ENCODE results near the gene ACIN1. TPM values are rescaled to one million over a fixed set of nuclear protein-coding genes. Genes with fewer than 3 reads are reported as not detected.

ACIN1 gene
- total RNA-seq, 1 donor from 2014 or later, result 137 TPM

DNA sequence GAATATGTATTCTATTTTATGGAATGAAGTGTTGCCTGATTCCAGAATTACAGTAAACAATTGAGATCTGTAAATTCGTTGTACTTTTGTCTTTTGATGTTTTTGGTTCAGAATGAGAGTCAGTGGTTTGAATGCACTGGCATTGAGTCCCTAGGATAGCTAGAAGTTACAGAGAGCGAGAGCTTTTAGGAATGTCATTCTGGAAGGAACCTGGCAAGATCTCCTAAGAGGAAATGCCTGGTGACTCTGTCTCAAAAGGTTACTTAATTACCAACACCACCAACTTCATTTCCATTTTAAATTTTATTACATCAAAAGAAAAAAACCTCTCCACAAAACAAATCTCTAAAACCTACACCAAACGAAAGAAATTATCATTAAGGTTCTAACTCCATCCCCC, 30.1 kb upstream of the ACIN1 start:
- DNase-seq (ENCODE audit: low spot score), result no peak

DNA sequence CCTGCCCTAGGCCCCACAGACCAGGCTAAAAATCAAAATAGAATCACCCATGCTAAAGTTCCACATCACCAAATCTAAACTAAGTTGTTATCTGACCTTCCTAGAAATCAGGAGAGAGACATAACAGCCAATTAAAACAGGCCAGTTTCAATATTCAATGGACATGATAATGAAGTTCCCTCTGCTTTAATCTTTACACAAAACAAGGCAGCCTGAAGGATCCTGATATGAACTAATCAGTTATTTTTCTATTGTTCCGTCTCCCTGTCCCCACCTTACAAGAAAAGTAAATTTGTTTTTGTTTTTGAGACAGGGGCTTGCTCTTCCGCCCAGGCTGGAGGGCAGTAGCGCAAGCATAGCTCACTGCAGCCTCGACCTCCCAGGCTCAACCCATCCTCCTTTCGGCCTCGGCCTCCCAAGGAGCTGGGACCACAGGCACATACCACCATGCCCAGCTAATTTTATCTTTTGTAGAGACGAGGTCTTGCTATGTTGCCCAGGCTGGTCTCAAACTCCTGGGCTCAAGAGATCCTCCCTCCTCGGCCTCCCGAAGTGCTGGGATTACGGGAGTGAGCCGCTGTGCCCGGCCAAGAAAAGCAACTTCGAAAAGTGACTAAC, 29.5 kb upstream of the ACIN1 start:
- no peak for DNase-seq (ENCODE audit: low spot score)

DNA sequence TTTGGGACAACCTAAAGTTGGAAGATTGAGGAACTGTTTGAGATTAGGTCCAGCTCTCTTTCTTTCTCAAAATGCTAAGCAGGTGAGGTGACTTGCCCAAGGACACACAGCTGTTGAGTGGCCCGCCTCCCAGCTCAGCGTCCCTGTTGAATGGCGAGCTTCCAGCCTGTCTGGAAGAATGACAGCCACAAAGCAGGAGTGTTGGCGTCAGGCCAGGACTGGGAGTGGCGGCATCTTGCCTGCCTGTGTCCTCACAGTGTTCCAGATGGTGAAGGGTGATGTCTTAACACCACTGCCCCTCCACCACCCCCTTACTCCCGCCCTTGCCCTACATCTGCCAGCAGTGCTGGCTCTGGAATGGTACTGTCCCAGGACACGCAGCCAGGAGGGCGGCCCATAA, 28.5 kb upstream of the ACIN1 start:
- DNase-seq (ENCODE audit: low spot score), result no peak

DNA sequence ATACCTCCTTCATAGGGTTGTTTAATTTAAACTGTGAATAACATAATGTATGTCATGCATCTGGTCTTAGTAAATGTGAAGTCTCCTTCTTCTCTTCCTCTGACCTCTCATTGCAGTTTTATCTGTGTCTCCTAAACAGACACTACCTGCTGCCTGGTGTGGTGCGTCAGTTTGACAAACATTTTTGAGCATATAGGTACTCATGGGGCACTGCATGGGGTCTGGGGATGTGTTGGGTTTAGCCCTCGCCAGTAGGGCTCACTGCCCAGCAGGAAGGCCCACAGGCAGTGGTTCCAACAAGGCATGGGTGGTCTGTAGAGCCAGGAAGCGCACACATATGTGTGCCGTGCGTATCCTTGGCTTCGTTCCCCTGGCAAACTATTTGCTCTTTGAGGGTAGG, 27.1 kb upstream of the ACIN1 start:
- no peak for DNase-seq (ENCODE audit: low spot score)

DNA sequence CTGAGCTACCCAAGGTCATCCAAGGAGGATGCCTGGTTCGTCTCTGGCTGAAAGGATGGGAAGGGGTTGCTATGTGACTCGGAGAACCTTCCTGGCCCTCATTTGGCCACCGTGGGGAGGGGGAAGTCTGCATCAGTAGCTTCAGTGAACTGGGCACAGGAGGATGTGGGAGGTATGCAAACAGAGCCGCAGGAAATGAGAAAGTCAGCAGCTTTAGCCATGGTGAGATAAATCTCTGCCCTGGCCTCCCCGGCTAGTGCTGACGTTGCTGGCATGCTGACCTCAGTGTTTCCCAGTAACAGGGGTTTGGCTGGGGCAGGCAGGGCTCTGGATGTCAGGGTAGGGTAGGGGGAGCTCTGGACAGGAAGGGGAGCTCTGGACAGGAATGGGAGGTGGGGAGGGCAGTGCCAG, 26.4 kb upstream of the ACIN1 start:
- peak; percentile 59 for DNase-seq (ENCODE audit: low spot score)

DNA sequence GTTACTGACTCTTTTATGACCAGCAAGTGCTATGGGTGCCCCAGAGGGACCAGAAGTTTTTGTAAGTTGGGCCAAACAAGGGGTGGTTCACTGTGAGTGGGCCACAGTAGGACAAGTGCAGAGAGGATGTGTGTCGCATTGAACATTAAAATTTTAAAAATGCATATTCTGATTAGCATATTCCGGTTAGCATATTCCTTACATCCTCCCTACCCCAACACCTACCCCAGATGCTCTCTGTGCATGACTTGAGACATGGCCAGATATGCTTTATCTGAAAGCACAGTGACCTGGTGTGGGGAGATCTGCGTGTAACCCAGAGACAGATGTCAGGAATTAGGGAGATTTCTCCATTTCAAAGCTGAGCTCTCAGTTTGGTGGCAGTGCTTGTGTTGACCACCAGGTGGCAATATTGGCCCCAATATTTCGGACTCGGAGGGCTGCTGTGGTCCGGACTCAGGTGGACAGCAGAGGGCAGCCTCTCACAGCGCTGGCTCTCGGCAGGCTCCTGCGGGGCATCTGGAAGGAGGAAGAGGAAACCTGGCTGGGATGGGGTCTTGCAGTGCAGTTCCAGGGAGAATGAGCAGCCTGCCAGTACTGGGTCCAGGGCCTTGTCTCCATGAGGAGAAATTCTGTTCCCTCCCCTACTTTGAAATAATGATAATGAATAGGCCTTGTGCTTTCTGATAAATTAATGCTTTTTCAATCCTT, 25.8 kb upstream of the ACIN1 start:
- peak; percentile 94 for DNase-seq (ENCODE audit: low spot score)

DNA sequence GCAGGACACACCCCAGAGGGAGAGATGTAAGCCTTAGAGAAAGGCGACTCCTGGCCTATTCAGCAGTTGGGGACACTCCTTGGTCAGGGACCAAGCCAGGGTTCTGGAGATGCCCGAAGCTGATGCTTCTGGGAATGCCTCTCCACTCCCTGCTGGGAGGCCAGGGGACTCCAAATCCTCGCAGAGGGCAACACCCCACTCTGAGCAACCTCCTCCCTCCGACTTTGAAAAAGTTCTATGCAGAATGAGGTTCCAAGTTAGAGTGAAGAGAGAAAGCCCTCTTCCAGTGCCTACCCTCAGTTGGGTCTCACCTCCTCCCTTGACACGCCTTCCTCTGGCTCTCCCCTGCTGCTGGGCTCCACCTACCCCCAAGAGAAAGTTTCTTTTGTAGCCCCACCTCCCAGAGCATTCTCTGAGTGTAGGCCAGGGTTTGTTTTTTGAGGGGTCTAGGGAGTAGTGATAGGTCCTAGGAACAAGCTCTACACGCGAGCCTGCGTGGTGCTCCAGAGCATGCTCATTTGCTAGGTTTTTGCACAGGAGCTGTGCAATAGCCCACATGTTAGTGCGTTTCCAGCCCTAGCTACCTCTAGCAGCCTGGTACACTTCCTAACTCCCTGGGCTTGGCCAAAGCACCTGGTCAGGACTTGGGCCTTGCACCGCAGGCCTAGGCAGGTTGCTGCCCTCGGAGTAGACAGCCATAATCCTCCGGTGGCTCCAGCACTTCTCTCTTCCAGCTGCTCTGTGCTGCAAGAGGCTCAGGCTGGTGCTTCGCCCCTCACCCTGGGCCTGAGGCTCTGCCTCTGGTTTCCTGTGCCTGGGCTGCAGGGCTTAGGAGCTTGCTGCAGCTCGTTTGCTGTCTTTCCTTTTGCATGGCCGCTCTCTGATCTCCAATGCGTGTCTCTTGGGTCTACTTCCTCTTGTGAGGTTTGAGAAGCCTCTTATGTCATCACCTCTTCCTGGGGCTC, 24.7 kb upstream of the ACIN1 start:
- peak; percentile 84 for DNase-seq (ENCODE audit: low spot score)

DNA sequence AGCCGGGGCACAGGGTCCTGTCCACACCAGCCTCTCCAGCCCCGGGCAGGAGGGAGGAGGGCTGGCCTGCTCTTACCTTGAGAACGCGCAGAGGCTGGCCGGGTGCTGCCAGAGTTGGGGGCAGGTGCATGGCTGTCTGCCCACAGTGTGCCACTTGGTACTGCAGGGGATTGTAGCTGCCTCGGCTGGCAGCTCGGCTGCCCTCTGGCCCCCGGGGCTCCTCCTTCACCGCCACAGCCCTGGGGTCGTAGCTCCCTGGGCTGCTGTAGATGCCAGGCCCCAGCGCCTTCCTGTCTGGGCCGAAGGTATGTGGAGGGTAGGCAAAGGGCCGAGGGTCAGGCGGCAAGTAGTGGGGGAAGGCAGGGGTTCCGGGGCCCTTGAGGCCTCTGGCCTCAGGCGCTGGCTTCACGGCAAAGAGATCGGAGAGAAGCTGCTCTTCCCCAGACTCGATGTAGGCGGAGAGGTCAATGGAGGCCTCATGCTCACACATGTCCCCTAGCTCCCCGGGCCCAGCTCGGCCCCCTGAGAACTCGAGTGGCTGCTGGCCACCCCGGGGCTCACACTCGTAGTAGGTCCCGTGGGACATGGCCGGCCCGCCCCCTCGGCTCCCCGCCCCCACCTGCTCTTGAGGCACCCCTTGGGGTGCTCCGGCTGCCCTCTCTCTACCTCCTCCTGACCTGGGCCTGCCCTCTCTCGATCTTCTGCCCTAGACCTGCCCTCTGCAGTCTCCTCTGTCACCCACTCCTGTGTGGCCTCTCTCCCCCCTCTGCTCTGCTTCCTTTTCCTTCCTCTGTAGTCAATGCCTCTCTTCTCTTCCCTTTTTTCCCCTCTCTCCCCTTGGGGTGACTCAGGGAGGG, 23.8 kb upstream of the ACIN1 start, which contains the start of gene CEBPE:
TSS of gene CEBPE (minus strand) at position 750 of the 857 bp plus-strand sequence. CDS start at position 586, 164 bp downstream.
- DNase-seq (ENCODE audit: low spot score), result no peak

DNA sequence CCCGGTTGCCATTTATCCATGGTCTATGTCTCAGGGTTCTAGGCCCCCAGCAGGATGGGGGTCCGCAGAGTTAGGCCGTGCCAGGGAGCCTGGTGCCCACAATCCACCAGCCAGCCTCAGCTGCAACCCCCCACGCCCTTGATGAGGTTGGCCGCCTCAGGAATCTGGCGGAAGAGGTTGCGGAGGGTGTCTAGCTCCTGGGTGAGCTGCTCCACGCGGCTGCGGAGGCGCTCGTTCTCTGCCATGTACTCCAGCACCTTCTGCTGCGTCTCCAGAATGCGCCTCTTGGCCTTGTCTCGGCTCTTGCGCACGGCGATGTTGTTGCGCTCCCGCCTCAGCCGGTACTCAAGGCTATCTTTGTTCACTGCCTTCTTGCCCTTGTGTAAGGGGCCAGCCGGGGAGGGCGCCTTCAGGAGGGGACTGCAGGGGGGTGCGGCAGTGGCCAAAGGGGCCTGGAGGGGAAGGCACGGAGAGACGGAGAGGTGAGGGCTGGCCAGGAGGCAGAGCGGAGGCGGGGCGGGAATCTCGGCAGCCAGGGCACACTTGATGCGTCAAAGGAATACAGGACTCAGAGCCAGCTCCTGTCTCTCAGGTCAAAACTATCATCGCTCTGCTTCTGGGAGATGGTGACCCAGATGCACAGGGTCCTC, 22.6 kb upstream of the ACIN1 start:
- DNase-seq (ENCODE audit: low spot score), result peak; percentile 79

DNA sequence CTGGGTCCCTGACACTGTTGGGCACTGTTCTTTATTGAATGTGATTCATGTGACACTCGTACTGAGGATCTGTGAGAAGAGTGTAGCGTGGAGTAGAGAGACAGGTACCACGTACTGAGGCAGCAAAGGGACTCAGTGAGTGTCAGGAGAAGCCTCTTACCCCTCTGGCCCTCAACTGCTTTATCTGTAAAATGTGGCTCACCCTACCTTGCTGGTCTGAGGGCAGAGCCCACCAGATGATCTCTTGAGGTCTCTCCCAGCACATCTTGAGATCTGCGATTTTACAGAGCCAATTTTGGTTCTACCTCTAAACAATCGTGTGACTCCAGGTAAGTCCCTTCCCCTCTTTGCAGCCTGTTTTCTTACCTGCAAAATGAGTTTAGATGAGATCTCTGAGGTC, 21.0 kb upstream of the ACIN1 start:
- DNase-seq (ENCODE audit: low spot score), result peak; percentile 30

DNA sequence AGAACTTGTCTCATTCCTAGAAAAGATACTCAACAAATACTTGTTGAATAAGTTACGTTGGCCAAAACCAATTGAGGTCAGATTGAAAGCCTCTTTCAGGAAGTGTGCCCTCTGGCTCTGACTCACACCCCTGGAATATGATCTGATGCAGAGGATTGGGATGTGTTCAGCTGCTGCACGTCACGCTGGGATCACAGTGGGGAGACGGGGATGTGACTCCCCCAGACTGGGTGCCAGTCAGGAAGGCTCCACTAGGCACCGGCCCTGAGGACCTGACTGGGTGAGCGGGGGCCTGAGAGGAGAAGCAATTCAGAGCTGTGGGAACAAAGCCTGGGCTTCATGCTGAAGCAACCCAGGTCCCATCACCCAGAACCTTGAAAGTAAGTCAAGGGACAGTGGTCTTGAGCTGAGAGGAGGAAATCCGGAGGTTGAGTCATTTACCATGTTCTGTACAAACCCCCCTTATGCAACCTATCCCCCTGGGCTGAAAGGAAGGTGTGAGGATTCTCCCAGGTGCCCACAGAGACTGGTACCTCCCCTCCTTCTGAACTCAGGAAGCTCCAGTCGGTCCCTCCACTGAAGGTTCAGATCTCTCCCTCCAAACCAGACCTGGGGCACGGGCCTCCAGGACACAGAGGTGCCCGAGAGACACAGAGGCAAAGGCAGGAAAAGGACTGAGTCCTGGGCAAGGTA, 20.2 kb upstream of the ACIN1 start:
- DNase-seq (ENCODE audit: low spot score), result peak; percentile 82

DNA sequence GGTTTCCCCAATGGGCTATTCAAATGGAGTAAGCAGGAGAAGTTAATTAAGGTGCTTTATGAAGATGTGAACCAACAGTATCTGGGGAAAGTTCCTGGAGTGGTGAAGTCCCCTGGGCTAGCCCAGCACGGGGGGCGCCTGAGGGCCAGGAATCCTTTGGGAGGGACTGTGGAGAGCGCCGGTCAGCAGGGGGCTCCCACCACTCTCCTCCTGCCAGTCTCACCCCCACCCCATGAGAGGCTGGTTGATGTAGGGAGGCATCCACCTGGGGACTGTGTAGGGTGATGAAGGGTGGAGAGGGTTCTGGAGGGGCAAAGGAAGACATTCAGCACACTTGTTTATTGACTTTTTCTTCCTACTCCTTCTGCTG, 19.7 kb upstream of the ACIN1 start:
- peak; percentile 68 for DNase-seq (ENCODE audit: low spot score)

DNA sequence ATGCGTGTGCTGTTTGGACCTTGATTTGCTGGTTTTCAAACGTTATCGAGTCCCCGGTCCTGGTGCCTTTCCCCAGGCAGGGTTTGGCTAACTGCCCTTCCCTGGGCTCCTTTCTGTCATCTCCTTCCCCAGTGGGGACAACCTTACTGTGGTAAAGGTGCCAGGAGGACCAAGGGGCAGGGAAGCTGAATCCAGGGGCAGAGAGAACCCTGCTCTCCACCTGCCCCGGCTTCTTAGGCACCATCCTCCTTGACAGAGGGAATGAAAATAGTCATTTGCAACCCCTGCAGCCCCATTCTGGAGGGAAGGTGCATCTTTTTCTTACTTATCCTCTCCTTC, 19.2 kb upstream of the ACIN1 start:
- peak; percentile 68 for DNase-seq (ENCODE audit: low spot score)

DNA sequence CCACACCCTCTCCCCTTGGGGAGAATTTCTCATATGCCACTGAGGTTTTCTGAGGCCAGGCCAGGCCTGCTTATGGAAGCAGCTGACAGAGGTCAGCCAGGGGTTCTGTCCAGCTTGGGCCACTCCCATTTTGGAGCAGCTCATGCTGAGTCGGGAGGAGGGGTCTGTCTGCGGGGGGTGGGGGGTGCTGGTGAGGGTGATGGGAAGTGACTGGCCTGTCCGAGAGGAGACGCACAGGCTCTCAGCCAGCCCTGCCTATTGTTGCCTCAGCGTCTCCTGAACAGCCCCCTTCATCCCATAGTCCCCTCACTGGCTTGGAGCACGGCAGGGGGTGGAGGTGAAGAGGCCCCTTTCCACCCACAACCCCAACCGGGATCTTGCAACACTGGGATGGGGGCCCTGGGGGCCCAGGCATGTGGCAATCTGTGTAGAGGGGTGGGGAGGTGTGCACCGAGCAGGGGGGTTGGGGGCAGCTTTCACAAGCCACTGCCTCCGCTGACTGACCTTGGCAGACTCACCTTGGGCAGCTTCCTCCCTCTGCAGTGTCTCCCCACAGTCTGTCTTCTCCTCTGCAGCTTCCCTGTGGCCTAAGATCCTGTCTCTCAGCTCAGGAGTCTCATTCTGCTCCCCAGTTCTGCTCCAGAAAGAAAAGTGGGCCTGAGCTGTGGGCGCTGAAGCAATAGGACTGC, 18.6 kb upstream of the ACIN1 start:
- DNase-seq (ENCODE audit: low spot score), result peak; percentile 78

DNA sequence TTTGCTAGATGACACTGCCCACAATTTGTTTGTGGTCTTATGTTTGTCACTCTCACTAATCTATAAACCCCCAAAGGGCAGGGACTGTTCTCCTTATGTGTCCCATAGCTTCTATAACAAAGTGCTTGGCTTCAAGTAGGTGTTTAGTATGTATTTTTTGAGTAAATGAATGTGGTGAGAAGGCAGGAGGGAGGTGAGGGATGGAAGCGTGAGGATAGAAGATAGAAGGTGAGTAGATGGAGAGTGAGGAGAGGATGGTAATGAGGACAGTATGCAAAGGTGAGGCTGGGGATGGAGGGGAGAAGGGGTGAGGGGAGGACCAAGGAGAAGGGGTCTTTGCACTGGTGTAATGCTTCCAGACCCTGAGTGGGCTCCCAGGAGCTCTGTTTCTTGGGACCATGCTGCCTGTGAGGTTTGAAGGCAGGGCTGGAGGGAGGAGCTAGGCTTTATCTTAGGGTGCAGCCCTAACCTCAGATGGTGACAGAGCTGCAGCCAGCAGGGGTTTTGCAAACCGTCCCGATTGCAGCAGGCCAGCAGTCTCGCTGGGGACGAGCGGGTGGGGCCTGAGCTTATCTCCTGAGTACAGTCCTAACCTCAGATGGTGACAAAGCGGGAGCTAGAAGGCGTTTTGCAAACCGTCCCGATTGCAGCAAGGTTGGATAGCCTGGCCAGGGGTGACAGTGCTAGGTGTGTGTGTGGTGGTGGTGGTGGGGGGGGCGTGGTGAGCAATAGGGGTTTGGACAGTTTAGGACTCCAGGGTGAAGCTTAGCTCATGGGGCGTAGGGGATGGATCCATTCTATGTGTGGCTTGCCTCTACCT, 17.6 kb upstream of the ACIN1 start:
- DNase-seq (ENCODE audit: low spot score), result peak; percentile 90

DNA sequence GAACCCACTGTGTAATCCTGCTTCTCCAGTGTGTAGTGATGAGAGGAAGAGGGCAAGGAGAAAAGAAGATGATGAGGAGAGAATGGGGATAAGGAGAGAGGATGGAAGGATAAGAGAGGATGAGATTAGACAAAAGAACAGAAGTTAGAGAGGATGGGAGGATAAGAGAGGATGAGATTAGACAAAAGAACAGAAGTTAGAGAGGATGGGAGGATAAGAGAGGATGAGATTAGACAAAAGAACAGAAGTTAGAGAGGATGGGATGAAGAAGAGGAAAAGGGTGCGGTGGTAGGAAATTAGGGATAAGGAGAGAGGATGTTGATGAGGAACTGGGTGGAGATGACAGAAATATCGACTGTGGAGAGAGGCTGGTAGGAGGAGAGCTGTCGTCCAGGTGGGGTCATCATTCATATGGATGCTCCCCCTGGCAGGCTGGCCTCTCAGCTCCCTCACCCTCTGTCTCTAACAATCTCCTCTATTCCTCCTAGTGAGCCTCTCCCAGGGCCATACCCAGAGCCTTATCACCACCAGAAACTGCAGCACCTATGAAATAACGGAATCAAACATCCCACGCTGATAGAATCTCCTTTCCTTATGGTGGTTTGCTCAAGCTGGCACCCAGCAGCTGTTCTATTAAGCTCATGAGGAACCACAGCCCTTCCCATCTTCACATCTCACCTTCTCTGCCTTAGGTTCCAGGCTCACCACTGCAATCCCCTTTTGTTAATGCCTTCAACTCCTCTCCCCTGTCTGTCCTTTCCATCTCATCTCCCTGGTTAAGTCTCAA, 15.8 kb upstream of the ACIN1 start:
- peak; percentile 47 for DNase-seq (ENCODE audit: low spot score)

DNA sequence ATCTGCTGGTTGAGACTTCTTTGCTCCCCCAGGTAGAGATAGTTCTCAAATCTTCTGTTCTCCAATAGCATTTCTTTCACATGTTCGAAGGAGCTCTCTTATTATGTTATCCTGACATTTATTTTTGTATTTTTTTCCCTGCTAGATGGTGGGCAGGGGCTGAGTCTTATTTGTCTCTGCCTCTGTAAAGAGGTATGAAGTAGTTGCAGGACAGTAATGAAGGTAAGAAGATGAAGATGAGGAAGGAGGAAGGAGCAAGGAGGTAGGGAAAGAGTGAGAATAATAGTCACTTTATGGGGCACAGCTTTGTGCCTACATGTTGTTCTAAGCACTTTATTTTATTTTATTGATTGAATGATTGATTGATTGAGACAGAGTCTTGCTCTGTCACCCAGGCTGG, 14.8 kb upstream of the ACIN1 start:
- no peak for DNase-seq (ENCODE audit: low spot score)

DNA sequence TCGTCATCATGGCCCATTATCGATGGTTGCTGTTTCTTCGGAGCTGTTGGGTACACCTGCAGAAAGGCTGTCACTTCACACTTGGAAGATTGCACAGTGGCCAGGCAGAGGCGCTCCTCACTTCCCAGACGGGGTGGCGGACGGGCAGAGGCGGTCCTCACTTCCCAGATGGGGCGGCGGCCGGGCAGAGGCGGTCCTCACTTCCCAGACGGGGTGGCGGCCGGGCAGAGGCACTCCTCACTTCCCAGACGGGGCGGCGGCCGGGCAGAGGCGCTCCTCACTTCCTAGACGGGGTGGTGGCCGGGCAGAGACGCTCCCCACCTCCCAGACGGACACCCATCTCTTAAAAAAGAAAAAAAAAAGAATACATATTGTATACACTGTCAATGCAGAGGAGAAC, 13.2 kb upstream of the ACIN1 start:
- DNase-seq (ENCODE audit: low spot score), result peak; percentile 60

Measured in mesenteric fat pad (tissue), 1 donor.